Cardiac muscle cell (in vitro differentiated cells and primary cell): Measurements from ENCODE around the gene DAB2IP. TPM values are rescaled to one million over a fixed set of nuclear protein-coding genes. Genes with fewer than 3 reads are reported as not detected.
A peak's percentile ranks its signal among the peaks of the same experiment; 100 is the strongest.
"Not testable (repeated sequence)": the region's sequence is repeated elsewhere in the genome, so short reads cannot be mapped to it uniquely, and the experiment has no call there.

Experiments used
- DNase-seq, 2 donors: peaks; one replicate each; pipeline versions ENCODE4 v3.0.0 to v3.0.0-alpha.2; 2010 to 2017; ENCODE audit warnings: low read depth in 1 of 2, low spot score in 1 of 2
- H3K27ac ChIP-seq: fragments of 200-600 bp; sonication (generic); 2 replicates; pipeline ENCODE4 v1.5.1; 2016
- H3K27me3 ChIP-seq: fragments of 200-600 bp; sonication (generic); 2 replicates; pipeline ENCODE4 v1.6.0; 2016; ENCODE audit warnings: control low read depth
- H3K36me3 ChIP-seq: fragments of 200-600 bp; sonication (generic); 2 replicates; pipeline ENCODE4 v1.5.1; 2016; ENCODE audit warnings: control low read depth
- H3K4me1 ChIP-seq: fragments of 200-600 bp; sonication (generic); 2 replicates; pipeline ENCODE4 v1.8.1; 2017; ENCODE audit warnings: low read depth, mild to moderate bottlenecking, mixed run types
- H3K4me3 ChIP-seq: fragments of 200-600 bp; sonication (generic); 2 replicates; pipeline ENCODE4 v1.5.1; 2016; ENCODE audit warnings: mild to moderate bottlenecking
- H3K9me3 ChIP-seq: fragments of 200-600 bp; sonication (generic); 2 replicates; pipeline ENCODE4 v1.5.1; 2017; ENCODE audit warnings: low read depth, mild to moderate bottlenecking, control low read depth
- polyA plus RNA-seq: library from polyadenylated mRNA; unstranded; fragments of >200 nt; fragmentation: Nextera tagmentation; extraction: Ambion mirVana; gene quantifications from 2 replicates; pipeline ENCODE4 v1.2.1, GENCODE V29; 2016
- total RNA-seq: library from RNA; depleted of rRNA; stranded (reverse); fragments of >200 nt; gene quantifications from 2 replicates; pipeline ENCODE4 v1.2.3, GENCODE V29; 2016
- TF ChIP-seq, protein P1 (sequence below): IDR thresholded peaks from 2 replicates; pipeline ENCODE4 v1.5.1; 2012; ENCODE audit warnings: low read depth, mild to moderate bottlenecking, low read length

The DAB2IP gene
- total and polyA plus RNA-seq, 2 experiments from 2014 or later: 25.7 to 105 TPM

DNA sequence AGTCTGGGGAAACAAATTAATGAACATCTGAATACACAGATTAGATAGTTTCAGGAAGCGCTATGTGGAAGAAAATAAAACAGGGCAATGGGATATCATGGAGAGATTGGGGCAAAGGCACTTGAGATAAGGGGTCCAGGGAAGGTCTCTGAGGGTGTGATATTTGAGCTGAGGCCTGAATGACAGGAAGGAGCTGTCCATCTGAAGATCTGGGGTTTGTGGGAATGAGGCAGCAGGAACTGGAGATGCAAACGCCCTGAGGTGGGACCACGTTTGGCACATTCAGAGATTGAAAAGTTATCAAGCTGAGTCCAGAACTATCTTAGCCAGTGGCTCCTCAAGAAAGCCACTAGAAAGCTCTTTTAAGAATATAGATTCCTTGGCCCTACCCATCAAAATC lies 8.7 kb upstream of the DAB2IP start:
- Histone ChIP-seq H3K4me3 (no peak overlapping the region), H3K36me3 (no peaks in the 10 kb centered on the region), H3K4me1 (peaks cover 15% of the 10 kb centered on the region), H3K27ac (no peak overlapping the region), H3K9me3 (no peaks in the 10 kb centered on the region), H3K27me3 (no peaks in the 10 kb centered on the region)
- TF ChIP-seq, protein P1, sequence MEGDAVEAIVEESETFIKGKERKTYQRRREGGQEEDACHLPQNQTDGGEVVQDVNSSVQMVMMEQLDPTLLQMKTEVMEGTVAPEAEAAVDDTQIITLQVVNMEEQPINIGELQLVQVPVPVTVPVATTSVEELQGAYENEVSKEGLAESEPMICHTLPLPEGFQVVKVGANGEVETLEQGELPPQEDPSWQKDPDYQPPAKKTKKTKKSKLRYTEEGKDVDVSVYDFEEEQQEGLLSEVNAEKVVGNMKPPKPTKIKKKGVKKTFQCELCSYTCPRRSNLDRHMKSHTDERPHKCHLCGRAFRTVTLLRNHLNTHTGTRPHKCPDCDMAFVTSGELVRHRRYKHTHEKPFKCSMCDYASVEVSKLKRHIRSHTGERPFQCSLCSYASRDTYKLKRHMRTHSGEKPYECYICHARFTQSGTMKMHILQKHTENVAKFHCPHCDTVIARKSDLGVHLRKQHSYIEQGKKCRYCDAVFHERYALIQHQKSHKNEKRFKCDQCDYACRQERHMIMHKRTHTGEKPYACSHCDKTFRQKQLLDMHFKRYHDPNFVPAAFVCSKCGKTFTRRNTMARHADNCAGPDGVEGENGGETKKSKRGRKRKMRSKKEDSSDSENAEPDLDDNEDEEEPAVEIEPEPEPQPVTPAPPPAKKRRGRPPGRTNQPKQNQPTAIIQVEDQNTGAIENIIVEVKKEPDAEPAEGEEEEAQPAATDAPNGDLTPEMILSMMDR: no peak
- DNase-seq: no peak

DNA sequence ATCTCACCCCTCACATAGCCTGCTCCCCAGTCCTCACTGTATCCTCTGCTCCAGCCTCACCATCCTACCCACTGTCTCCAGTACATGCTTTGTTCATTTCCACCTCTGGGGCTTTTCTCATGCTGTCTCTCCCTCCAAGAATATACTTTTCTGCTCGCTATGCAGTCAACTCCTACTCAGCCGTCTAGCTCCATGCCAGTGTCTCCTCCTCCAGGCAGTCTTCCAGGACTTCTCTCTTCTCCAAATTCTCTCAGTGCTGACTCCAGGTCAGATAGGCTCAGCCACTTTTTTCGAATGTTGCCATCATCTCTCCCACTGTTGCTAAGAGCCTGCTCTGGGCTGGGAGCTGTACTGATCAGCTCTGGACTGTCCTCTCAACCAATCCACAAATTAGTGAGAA lies 8.0 kb upstream of the DAB2IP start:
- H3K36me3 ChIP-seq: no peaks in the 10 kb centered on the region
- TF ChIP-seq, protein P1: no peak
- no peak overlapping the region for H3K4me3 ChIP-seq
- no peak for DNase-seq
- no peak overlapping the region for H3K27ac ChIP-seq
- H3K27me3 ChIP-seq: no peaks in the 10 kb centered on the region
- no peaks in the 10 kb centered on the region for H3K9me3 ChIP-seq
- H3K4me1 ChIP-seq: peaks cover 19% of the 10 kb centered on the region

DNA sequence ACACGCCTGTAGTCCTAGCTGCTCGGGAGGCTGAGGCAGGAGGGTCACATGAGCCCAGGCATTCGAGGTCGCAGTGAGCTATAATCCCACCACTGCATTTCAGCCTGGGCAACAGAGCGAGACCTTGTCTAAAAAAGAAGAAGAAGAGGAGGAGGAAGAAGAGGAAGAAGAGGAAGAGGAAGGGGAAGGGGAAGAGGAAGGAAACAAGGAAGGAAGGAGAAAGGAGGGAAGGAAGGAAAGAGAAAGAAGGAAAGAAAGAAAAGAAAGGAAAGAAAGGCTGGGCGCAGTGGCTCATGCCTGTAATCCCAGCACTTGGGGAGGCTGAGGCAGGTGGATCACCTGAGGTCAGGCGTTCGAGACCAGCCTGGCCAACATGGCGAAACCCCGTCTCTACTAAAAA lies 7.4 kb upstream of the DAB2IP start:
- DNase-seq, H3K27me3 ChIP-seq, H3K27ac ChIP-seq, H3K36me3 ChIP-seq, H3K4me3 ChIP-seq, H3K9me3 ChIP-seq: not testable (repeated sequence)
- peaks cover 24% of the 10 kb centered on the region for H3K4me1 ChIP-seq

DNA sequence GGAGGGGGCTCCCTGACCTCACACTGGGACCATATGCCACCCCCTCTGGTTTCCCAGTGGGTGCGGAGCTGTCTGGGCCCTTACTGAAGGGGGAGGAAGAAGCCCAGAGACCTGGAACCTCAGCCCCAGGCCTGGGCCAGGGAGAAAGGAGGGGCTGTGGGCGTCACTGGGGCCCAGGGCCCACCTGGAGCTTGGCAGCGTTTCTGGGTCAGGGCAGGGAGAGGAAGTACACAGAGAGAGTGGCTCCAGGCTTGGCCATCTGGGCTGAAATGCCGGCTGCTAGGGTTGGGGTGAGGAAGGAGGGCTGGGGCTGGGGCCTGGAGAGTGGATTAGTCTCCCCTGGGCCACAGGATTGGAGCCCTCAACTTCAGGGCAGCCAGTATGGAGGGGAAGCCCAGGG lies 6.4 kb upstream of the DAB2IP start:
- DNase-seq: no peak
- Histone ChIP-seq H3K27me3 (no peaks in the 10 kb centered on the region), H3K36me3 (no peaks in the 10 kb centered on the region), H3K4me1 (peaks cover 32% of the 10 kb centered on the region), H3K27ac (peak overlapping the region; percentile 66), H3K4me3 (no peak overlapping the region), H3K9me3 (no peaks in the 10 kb centered on the region)
- TF ChIP-seq, protein P1: no peak

DNA sequence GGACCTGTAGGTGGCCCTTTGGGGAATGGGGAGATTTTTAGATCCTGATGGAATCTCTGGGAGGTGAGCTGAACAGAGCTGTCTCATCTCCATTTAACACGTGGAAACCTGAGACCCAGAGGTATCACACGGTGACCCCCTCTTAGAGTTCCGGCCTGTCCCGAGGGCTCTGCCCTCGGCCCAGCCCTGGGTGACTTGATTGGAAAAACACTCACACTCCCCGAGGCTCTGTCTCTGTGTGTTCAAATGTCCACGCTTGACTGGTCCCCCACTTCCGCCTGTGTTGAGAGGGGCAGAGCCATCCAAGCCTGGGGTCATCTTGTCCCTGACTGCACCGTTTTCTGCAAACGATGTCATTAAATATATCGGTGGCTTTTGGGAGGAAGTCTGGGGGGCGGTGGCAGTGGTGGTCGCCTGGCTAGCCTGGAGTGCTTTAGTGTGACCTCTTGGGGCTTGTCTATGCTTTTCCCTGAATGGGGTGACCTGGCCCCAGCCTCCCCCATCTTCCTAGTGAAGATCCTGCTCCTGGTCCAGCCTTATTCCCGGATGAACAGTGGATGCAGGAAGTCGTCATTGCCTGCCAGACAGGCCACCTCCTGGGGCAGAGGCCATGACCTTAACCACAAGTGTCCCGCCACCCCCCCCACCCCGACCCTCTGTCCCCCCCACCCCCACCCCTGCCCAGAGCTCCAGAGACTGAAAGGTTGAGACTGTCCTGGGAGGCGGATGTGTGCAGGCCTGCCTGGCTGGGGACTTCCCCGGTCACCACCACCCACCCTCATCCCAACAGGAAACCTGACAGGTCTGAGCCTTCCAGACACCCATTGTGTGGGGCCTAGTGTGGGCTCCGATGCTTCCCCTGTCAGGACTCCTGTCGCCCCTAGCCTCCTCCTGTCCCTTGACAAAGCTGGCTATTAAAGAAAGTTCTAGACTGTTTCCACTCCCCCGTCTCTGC lies 5.3 kb upstream of the DAB2IP start:
- H3K36me3 ChIP-seq: no peaks in the 10 kb centered on the region
- peak overlapping the region; percentile 23 for H3K27ac ChIP-seq
- no peak for DNase-seq

DNA sequence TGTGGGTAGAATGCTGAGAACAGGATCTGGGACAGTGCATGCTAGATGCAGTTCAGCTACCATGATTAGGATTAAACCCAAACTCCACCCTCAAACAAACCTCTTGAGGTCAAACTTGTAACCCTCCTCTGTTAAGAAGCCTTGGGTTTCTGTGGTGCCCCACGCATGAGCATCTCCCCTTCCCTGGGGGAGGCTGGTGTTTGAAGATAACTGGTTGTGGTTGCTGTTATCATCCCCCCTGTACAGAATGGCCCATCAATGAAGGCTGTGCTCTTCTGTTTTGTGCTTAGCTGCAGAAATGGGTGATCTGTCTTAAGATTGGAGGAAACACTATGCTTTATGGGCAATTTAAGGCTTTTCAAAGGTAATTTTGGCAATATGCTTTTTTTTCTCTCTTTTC lies 4.4 kb upstream of the DAB2IP start:
- DNase-seq: no peak
- H3K4me1 ChIP-seq: peaks cover 32% of the 10 kb centered on the region
- no peak overlapping the region for H3K4me3 ChIP-seq
- TF ChIP-seq, protein P1: no peak
- H3K27me3 ChIP-seq: no peaks in the 10 kb centered on the region
- H3K36me3 ChIP-seq: no peaks in the 10 kb centered on the region
- H3K9me3 ChIP-seq: no peaks in the 10 kb centered on the region
- no peak overlapping the region for H3K27ac ChIP-seq

More for the DNA sequence above, 5.3 kb upstream of the DAB2IP start:
- Histone ChIP-seq H3K9me3 (no peaks in the 10 kb centered on the region), H3K4me3 (no peak overlapping the region), H3K4me1 (peaks cover 32% of the 10 kb centered on the region), H3K27me3 (no peaks in the 10 kb centered on the region)
- TF ChIP-seq, protein P1: no peak
